ENCODE results near the gene JAZF1. TPM values are rescaled to one million over a fixed set of nuclear protein-coding genes. Genes with fewer than 3 reads are reported as not detected.

Gene JAZF1
- total and polyA plus RNA-seq, 2 of the 4 experiments (the other 2 are of a cell fraction): 8.4 to 10.5 TPM

DNA sequence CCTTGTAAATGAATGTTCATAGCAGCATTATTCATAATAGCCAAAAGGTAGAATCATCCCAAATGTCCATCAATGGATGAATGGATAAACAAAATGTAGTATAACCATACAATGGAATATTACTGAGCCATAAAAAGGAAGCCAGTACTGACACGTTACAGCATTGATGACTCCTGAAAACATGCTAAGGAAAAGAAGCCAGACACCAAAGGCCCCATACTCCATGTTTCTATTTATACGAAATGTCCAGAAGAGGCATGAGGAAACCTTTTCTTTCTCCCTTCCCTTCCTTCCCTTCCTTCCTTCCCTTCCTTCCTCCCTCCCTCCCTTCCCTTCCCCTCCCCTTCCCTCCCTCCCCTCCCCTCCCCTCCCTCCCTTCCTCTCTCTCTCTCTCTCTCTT is 131.9 kb downstream of the JAZF1 start:
- Histone ChIP-seq H3K4me2 (ENCODE audit: low read depth, low read length) (no peak overlapping the region), H3K23ac (ENCODE audit: low read depth, low read length) (no peak overlapping the region), H3K4ac (ENCODE audit: low read depth, low read length) (no peak overlapping the region), H3K27me3 (ENCODE audit: control insufficient read depth, insufficient read depth, low read length) (no peaks in the 10 kb centered on the region), H3K79me1 (ENCODE audit: low read depth in 1 of 2, low read length in 2 of 2) (peaks cover 8 to 27% of the 10 kb centered on the region in 2 experiments; a peak in 2 of 4 replicates), H2AFZ (replicated peaks; ENCODE audit: low read length, poor library complexity) (no peak overlapping the region), H2AK5ac (ENCODE audit: low read depth, low read length) (no peak overlapping the region), H2BK5ac (ENCODE audit: low read depth, low read length, poor library complexity, severe bottlenecking) (no peak overlapping the region), H3K9me1 (ENCODE audit: insufficient read depth, low read length) (peaks cover 3% of the 10 kb centered on the region; the same call in 1 of the 2 replicates), H3K4me1 (ENCODE audit: control insufficient read depth, insufficient read depth, low read length) (no peaks in the 10 kb centered on the region; the same call in 1 of the 2 replicates), H3K56ac (ENCODE audit: extremely low read depth, insufficient read depth, low read length) (no peak overlapping the region), H3K18ac (ENCODE audit: low read depth, low read length) (no peak overlapping the region), H3K36me3 (ENCODE audit: control insufficient read depth, insufficient read depth, low read length) (no peaks in the 10 kb centered on the region), H2BK20ac (ENCODE audit: low read depth, low read length) (no peak overlapping the region), H3K9me3 (ENCODE audit: control insufficient read depth, insufficient read depth, low read length) (no peaks in the 10 kb centered on the region), H3K4me3 (ENCODE audit: insufficient read depth, low read depth, low read length) (no peak overlapping the region), H4K8ac (ENCODE audit: low read depth in 2 of 2, low read length in 2 of 2) (no peak overlapping the region), H4K20me1 (ENCODE audit: insufficient read depth, low read length) (no peaks in the 10 kb centered on the region), H3K14ac (replicated peaks; ENCODE audit: low read depth, low read length) (no peak overlapping the region), H2BK15ac (ENCODE audit: low read depth, low read length) (no peak overlapping the region), H2AK9ac (replicated peaks; ENCODE audit: low read depth, low read length, poor library complexity) (no peak overlapping the region), H3K9ac (ENCODE audit: low read depth, low read length) (no peak overlapping the region), H4K5ac (ENCODE audit: low read depth, low read length) (no peak overlapping the region), H4K91ac (ENCODE audit: insufficient read depth, low read depth, low read length) (no peak overlapping the region), H3K27ac (ENCODE audit: insufficient read depth, low read length) (no peak overlapping the region), H2BK120ac (ENCODE audit: low read depth, low read length) (no peak overlapping the region)
- TF ChIP-seq CHD1 (IDR thresholded peaks at IDR 0.05; ENCODE audit: low read depth, low read length) (no peak), RFX5 (IDR thresholded peaks at IDR 0.05; ENCODE audit: low read depth, low read length) (no peak), RCOR1 (IDR thresholded peaks at IDR 0.05; ENCODE audit: insufficient replicate concordance, low read length) (no peak), RAD21 (IDR thresholded peaks at IDR 0.05; ENCODE audit: low read length) (no peak), POLR2A (IDR thresholded peaks at IDR 0.05; ENCODE audit: low read depth, low read length) (no peak), MAFK (IDR thresholded peaks at IDR 0.05; ENCODE audit: low read depth, low read length) (no peak), CEBPB (IDR thresholded peaks at IDR 0.05; ENCODE audit: low read depth, low read length) (no peak)
- TF ChIP-seq, protein P1, sequence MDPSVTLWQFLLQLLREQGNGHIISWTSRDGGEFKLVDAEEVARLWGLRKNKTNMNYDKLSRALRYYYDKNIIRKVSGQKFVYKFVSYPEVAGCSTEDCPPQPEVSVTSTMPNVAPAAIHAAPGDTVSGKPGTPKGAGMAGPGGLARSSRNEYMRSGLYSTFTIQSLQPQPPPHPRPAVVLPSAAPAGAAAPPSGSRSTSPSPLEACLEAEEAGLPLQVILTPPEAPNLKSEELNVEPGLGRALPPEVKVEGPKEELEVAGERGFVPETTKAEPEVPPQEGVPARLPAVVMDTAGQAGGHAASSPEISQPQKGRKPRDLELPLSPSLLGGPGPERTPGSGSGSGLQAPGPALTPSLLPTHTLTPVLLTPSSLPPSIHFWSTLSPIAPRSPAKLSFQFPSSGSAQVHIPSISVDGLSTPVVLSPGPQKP (IDR thresholded peaks at IDR 0.05; ENCODE audit: borderline replicate concordance, low read depth, low read length): no peak
- dilution Hi-C loops (cut with HindIII; ENCODE audit: low sequenced_read_pairs, unreplicated experiment) (no loop called here), intact Hi-C loops (cut with micrococcal nuclease) (no loop called here), in situ Hi-C loops (cut with MboI; ENCODE audit: low sequenced_read_pairs) (no loop called here)
- no TSS peak for BruUV-seq (replicated peaks)
- no CpG with 5 or more reads among the region's 2 CpGs for WGBS, 2 experiments (ENCODE audit: extremely low coverage in 2 of 2, insufficient read length in 1 of 2)
- CTCF ChIA-PET: no interaction called here
- DNase-seq (no peak), ATAC-seq (ENCODE audit: low read depth) (no peak)
- POLR2A ChIA-PET (ENCODE audit: unreplicated experiment): no interaction called here

Measured in IMR-90 (cell line).